ENCODE measurements around the gene SLC27A1. TPM values are rescaled to one million over a fixed set of nuclear protein-coding genes. Genes with fewer than 3 reads are reported as not detected.

SLC27A1 gene
- 1 to 10 TPM; 3.5 to 7.4 TPM for total RNA-seq
- polyA plus RNA-seq, result 1 to 10 TPM; 2.4 to 4.4 TPM

GRCh38 chr19:17470068-17470841, at the start of gene SLC27A1:
Gene SLC27A1, plus strand, starts transcription at chr19:17470524. Its CDS starts 17 bp downstream, at chr19:17470541.
- Histone ChIP-seq H3K9ac (ENCODE audit: low read depth in 1 of 2, low read length in 2 of 2) (no peak within 1 kb of the TSS), H3K36me3 (ENCODE audit: control insufficient read depth in 4 of 4, insufficient read depth in 3 of 4, low read depth in 1 of 4, low read length in 3 of 4) (no peaks in the 10 kb centered on the region), H3K4me1 (ENCODE audit: control insufficient read depth in 4 of 4, insufficient read depth in 4 of 4, low read length in 3 of 4) (peaks cover 5 to 14% (median 11%) of the 10 kb centered on the region in 4 donors), H3K27me3 (ENCODE audit: control insufficient read depth in 4 of 4, insufficient read depth in 4 of 4, low read length in 3 of 4) (no peaks in the 10 kb centered on the region), H3K9me3 (ENCODE audit: control insufficient read depth in 4 of 4, low read length in 3 of 4) (no peaks in the 10 kb centered on the region), H3K27ac (ENCODE audit: low read depth in 1 of 2, low read length in 2 of 2) (peak within 1 kb of the TSS; percentile 80 to 95), H3K4me3 (ENCODE audit: low read depth in 1 of 3, low read length in 3 of 3) (peak within 1 kb of the TSS; percentile 76 to 93 (median 83))
- WGBS, result under 1% methylated on average over 67 of the region's 67 CpGs
- DNase-seq (ENCODE audit: low spot score), result peak; percentile 92
- no peak for TF ChIP-seq RAD21 (IDR thresholded peaks at IDR 0.05)
- peak; percentile 55 to 86 for TF ChIP-seq EGR1 (IDR thresholded peaks at IDR 0.05; ENCODE audit: low read depth in 2 of 2)
- peak; percentile 47 to 61 for TF ChIP-seq HNF4A (conservative IDR thresholded peaks at IDR 0.05)
- TF ChIP-seq FOXA2 (IDR thresholded peaks at IDR 0.05), result no peak
- no peak for TF ChIP-seq ATF3 (IDR thresholded peaks at IDR 0.05)
- no peak for TF ChIP-seq CTCF (IDR thresholded peaks at IDR 0.05; ENCODE audit: low read depth, low read length, missing input control)
- TF ChIP-seq MAX (IDR thresholded peaks at IDR 0.05), result peak; percentile 57
- TF ChIP-seq ZBTB33 (IDR thresholded peaks at IDR 0.05), result no peak
- TF ChIP-seq NR2F2 (IDR thresholded peaks at IDR 0.05), result no peak
- TF ChIP-seq YY1 (IDR thresholded peaks at IDR 0.05), result no peak
- TF ChIP-seq HNF4G (IDR thresholded peaks at IDR 0.05), result no peak
- no peak for TF ChIP-seq FOXA1 (IDR thresholded peaks at IDR 0.05)
- peak; percentile 63 for TF ChIP-seq REST (IDR thresholded peaks at IDR 0.05)
- TF ChIP-seq TAF1 (conservative IDR thresholded peaks at IDR 0.05), result no peak
- TF ChIP-seq GABPA (IDR thresholded peaks at IDR 0.05 in 1 of 2, conservative IDR thresholded peaks at IDR 0.05 in 1 of 2), result peak in 1 of 2 donors; percentile 49
- TF ChIP-seq SP1 (IDR thresholded peaks at IDR 0.05), result peak; percentile 91
- peak in 1 of 2 donors; percentile 34 for TF ChIP-seq RXRA (IDR thresholded peaks at IDR 0.05)
- TF ChIP-seq JUND (IDR thresholded peaks at IDR 0.05), result no peak

Data from liver (tissue), 9 donors.